ENCODE results near the gene MARCHF3.
"Not testable (repeated sequence)": the region's sequence is repeated elsewhere in the genome, so short reads cannot be mapped to it uniquely, and the experiment has no call there.

MARCHF3 gene

GRCh38 chr5:127046343-127047072 is 16.1 kb upstream of the MARCHF3 start:
- DNase-seq, result no peak

- DNase-seq, result no peak
Observed at GRCh38 chr5:127042593-127042992, 12.2 kb upstream of the MARCHF3 start.

GRCh38 chr5:127041571-127041970 is 11.2 kb upstream of the MARCHF3 start:
- no peak for DNase-seq

GRCh38 chr5:127040796-127041520 is 10.6 kb upstream of the MARCHF3 start:
- peak; percentile 63 for DNase-seq

- DNase-seq, result no peak
Observed at GRCh38 chr5:127038550-127038949, 8.2 kb upstream of the MARCHF3 start.

GRCh38 chr5:127031863-127032232 is 1.5 kb upstream of the MARCHF3 start:
- no peak for DNase-seq

- DNase-seq, result no peak
Observed at GRCh38 chr5:127031147-127031862, 947 bp upstream of the MARCHF3 start.

- DNase-seq, result peak; percentile 71
Observed at GRCh38 chr5:127029581-127030258, 638 bp downstream of the MARCHF3 start.

- peak; percentile 21 for DNase-seq
Observed at GRCh38 chr5:127028822-127029457, 1.4 kb downstream of the MARCHF3 start.

- DNase-seq, result no peak
Observed at GRCh38 chr5:127027539-127027938, 2.8 kb downstream of the MARCHF3 start.

GRCh38 chr5:127026166-127026565 is 4.2 kb downstream of the MARCHF3 start:
- no peak for DNase-seq

- DNase-seq, result no peak
Observed at GRCh38 chr5:127025467-127025866, 4.9 kb downstream of the MARCHF3 start.

- no peak for DNase-seq
Observed at GRCh38 chr5:127024821-127025220, 5.5 kb downstream of the MARCHF3 start.

GRCh38 chr5:127023552-127024191 is 6.7 kb downstream of the MARCHF3 start:
- DNase-seq, result not testable (repeated sequence)

- DNase-seq, result no peak
Observed at GRCh38 chr5:127022846-127023245, 7.5 kb downstream of the MARCHF3 start.

GRCh38 chr5:127019928-127020327 is 10.4 kb downstream of the MARCHF3 start:
- no peak for DNase-seq

GRCh38 chr5:127016722-127017121 is 13.6 kb downstream of the MARCHF3 start:
- DNase-seq, result not testable (repeated sequence)

GRCh38 chr5:127015716-127016115 is 14.6 kb downstream of the MARCHF3 start:
- DNase-seq, result no peak

- no peak for DNase-seq
Observed at GRCh38 chr5:127014573-127014972, 15.8 kb downstream of the MARCHF3 start.

- no peak for DNase-seq
Observed at GRCh38 chr5:127013407-127013806, 17.0 kb downstream of the MARCHF3 start.

GRCh38 chr5:127012916-127013315 is 17.4 kb downstream of the MARCHF3 start:
- DNase-seq, result no peak

- DNase-seq, result no peak
Observed at GRCh38 chr5:127011961-127012644, 18.3 kb downstream of the MARCHF3 start.

Measured in NCI-H1092 treated with DMSO at 0.1 percent for 48 hours (cell line).